ENCODE data around the gene HYOU1.
"Not testable (repeated sequence)": the region's sequence is repeated elsewhere in the genome, so short reads cannot be mapped to it uniquely, and the experiment has no call there.

Gene HYOU1

GRCh38 chr11:119087123-119087522, 30.1 kb upstream of the HYOU1 start:
- DNase-seq, result no peak

- DNase-seq, result no peak
Observed at GRCh38 chr11:119085437-119085847, 28.4 kb upstream of the HYOU1 start.

- DNase-seq, result peak; percentile 91
Observed at GRCh38 chr11:119084663-119085436, 27.8 kb upstream of the HYOU1 start, which contains the start of gene HMBS. Gene HMBS (plus strand): TSS chr11:119084881. CDS start chr11:119085034, 153 bp downstream.

GRCh38 chr11:119081682-119082260, 24.8 kb upstream of the HYOU1 start:
- DNase-seq, result no peak

GRCh38 chr11:119078675-119079420, 21.8 kb upstream of the HYOU1 start:
- DNase-seq, result no peak

- DNase-seq, result no peak
Observed at GRCh38 chr11:119077839-119078238, 20.8 kb upstream of the HYOU1 start.

- peak; percentile 97 for DNase-seq
Observed at GRCh38 chr11:119067371-119068222, 10.6 kb upstream of the HYOU1 start, which contains the start of gene VPS11. Gene VPS11 (plus strand): TSS chr11:119067818. CDS start chr11:119067824, 6 bp downstream.

- peak; percentile 42 for DNase-seq
Observed at GRCh38 chr11:119065369-119065768, 8.4 kb upstream of the HYOU1 start.

GRCh38 chr11:119062779-119063178, 5.8 kb upstream of the HYOU1 start:
- DNase-seq, result no peak

- no peak for DNase-seq
Observed at GRCh38 chr11:119061256-119061655, 4.3 kb upstream of the HYOU1 start.

- DNase-seq, result not testable (repeated sequence)
Observed at GRCh38 chr11:119059128-119059527, 2.1 kb upstream of the HYOU1 start.

GRCh38 chr11:119056421-119056999, 495 bp downstream of the HYOU1 start:
- DNase-seq, result peak; percentile 49

GRCh38 chr11:119055901-119056300, 1.1 kb downstream of the HYOU1 start:
- DNase-seq, result no peak

- no peak for DNase-seq
Observed at GRCh38 chr11:119054418-119054817, 2.6 kb downstream of the HYOU1 start.

- DNase-seq, result no peak
Observed at GRCh38 chr11:119052163-119052814, 4.7 kb downstream of the HYOU1 start.

- peak; percentile 20 for DNase-seq
Observed at GRCh38 chr11:119051440-119052162, 5.4 kb downstream of the HYOU1 start.

GRCh38 chr11:119049081-119049480, 7.9 kb downstream of the HYOU1 start:
- DNase-seq, result no peak

GRCh38 chr11:119048644-119049043, 8.4 kb downstream of the HYOU1 start:
- DNase-seq, result no peak

GRCh38 chr11:119047205-119047604, 9.8 kb downstream of the HYOU1 start:
- no peak for DNase-seq

GRCh38 chr11:119046489-119046888, 10.5 kb downstream of the HYOU1 start:
- DNase-seq, result no peak

- DNase-seq, result no peak
Observed at GRCh38 chr11:119044708-119045107, 12.3 kb downstream of the HYOU1 start.
